Neutrophil (primary cell): ENCODE results near the gene PPBP.

Source experiments
- H3K27ac ChIP-seq: fragments of 200-600 bp; sonication (generic); 2 replicates; pipeline ENCODE4 v1.5.1; 2016; ENCODE audit warnings: mild to moderate bottlenecking, moderate library complexity
- H3K27me3 ChIP-seq: fragments of 200-600 bp; sonication (generic); 2 replicates; pipeline ENCODE4 v1.6.0; 2016; ENCODE audit warnings: mild to moderate bottlenecking
- H3K36me3 ChIP-seq: fragments of 200-600 bp; sonication (generic); 2 replicates; pipeline ENCODE4 v1.5.1; 2017
- H3K4me1 ChIP-seq, 2 experiments: fragments of 200-600 bp in 1 of 2; sonication (generic) in 1 of 2; 1 replicate in 1 of 2; 2 replicates in 1 of 2; pipeline versions ENCODE4 v1.5.1 to v1.6.1; 2013 to 2016; ENCODE audit warnings: low read depth in 1 of 2, low read length in 1 of 2, mild to moderate bottlenecking in 1 of 2, moderate library complexity in 1 of 2; ENCODE audit not compliant: control insufficient read depth in 1 of 2, insufficient read depth in 1 of 2
- H3K4me3 ChIP-seq, 2 experiments: fragments of 200-600 bp in 1 of 2; sonication (generic) in 1 of 2; 1 replicate in 1 of 2; 2 replicates in 1 of 2; pipeline ENCODE4 v1.5.1; 2013 to 2016; ENCODE audit warnings: low read depth in 1 of 2, low read length in 1 of 2, mild to moderate bottlenecking in 1 of 2, moderate library complexity in 1 of 2
- H3K9me3 ChIP-seq: fragments of 200-600 bp; sonication (generic); 2 replicates; pipeline ENCODE4 v1.5.1; 2016
- CTCF ChIP-seq: fragments of 200-600 bp; sonication (generic); IDR thresholded peaks from 2 replicates; pipeline ENCODE4 v1.5.1; 2016; ENCODE audit warnings: antibody characterized with exemption

Gene PPBP

DNA sequence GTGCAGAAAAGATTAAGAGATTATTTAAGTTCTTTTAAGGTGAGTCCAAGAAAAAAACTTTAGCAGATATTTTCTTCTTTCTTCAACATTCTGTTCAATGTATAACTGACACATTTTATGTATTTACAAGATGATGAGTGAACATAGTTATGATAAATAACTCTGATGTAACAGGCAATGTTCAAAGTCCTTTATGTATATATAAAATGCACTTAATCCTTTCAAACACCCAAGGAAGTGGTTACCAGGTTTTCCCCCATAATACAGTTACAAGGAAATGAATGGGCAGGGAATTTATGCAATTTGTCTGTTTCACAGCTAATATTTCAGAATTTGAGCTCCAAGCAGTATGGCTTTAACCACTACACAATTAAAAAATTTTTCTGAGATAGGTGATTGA is 42.3 kb upstream of the PPBP start:
- Histone ChIP-seq H3K27me3 (no peaks in the 10 kb centered on the region), H3K9me3 (no peaks in the 10 kb centered on the region), H3K27ac (no peak overlapping the region), H3K36me3 (no peaks in the 10 kb centered on the region), H3K4me3 (no peak overlapping the region), H3K4me1 (peaks cover 18 to 27% of the 10 kb centered on the region in 2 experiments)
- TF ChIP-seq CTCF, result no peak

- Histone ChIP-seq H3K36me3 (no peaks in the 10 kb centered on the region), H3K4me1 (peaks cover 15 to 20% of the 10 kb centered on the region in 2 experiments), H3K27ac (no peak overlapping the region), H3K9me3 (no peaks in the 10 kb centered on the region), H3K4me3 (no peak overlapping the region), H3K27me3 (no peaks in the 10 kb centered on the region)
- no peak for TF ChIP-seq CTCF
These were observed 40.5 kb upstream of the PPBP start for GRCh38 chr4:74028504-74028903.

DNA sequence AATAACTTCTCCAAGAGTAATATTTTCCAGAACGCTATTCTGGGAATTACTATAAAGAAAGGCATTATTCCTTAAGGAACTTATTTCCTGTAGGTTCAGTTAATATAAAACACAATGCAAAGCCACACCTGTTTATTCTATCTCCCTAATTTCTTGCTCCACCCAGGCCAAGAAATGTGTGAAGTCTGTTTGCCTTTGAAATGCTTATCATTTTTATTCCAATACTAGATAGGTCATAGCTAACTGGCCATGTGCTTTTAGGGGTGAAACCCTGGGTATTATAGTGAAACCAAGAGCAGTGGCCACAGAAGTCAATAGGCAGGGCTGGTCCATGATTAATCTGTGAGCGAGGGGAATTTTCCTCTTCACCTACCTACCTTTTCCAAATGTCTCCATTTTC is 35.7 kb upstream of the PPBP start:
- no peaks in the 10 kb centered on the region for H3K27me3 ChIP-seq
- H3K4me3 ChIP-seq, result no peak overlapping the region
- H3K4me1 ChIP-seq, result peaks cover 3% of the 10 kb centered on the region in 2 experiments
- no peak for TF ChIP-seq CTCF
- no peaks in the 10 kb centered on the region for H3K36me3 ChIP-seq
- no peak overlapping the region for H3K27ac ChIP-seq
- H3K9me3 ChIP-seq, result no peaks in the 10 kb centered on the region

DNA sequence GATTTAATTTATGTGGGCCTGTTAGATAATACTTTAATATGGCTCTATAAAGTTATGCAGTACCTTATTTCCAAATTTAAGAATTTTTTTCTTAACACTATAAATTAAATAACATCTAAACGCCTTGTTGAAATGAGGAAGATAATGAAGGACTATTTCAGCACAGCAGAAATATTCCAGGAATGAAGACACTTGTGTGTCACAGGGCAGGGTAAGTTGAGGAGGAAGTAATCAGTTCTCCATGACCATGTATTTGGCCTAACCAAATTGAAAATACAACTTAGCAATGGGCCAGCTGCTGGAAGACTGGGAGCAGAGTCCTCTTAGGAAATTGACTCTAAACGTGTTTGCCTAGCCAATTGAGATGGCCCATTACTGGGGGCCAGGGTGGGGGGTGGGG is 33.6 kb upstream of the PPBP start:
- Histone ChIP-seq H3K9me3 (no peaks in the 10 kb centered on the region), H3K36me3 (no peaks in the 10 kb centered on the region), H3K4me3 (no peak overlapping the region), H3K27me3 (no peaks in the 10 kb centered on the region), H3K27ac (no peak overlapping the region), H3K4me1 (peaks cover 12 to 16% of the 10 kb centered on the region in 2 experiments)
- no peak for TF ChIP-seq CTCF

GRCh38 chr4:74018771-74019170 is 30.8 kb upstream of the PPBP start:
- H3K27ac ChIP-seq, result peak overlapping the region; percentile 40
- H3K9me3 ChIP-seq, result no peaks in the 10 kb centered on the region
- no peaks in the 10 kb centered on the region for H3K27me3 ChIP-seq
- H3K4me1 ChIP-seq, result peaks cover 12 to 16% of the 10 kb centered on the region in 2 experiments
- H3K4me3 ChIP-seq, result no peak overlapping the region
- no peak for TF ChIP-seq CTCF
- H3K36me3 ChIP-seq, result no peaks in the 10 kb centered on the region

GRCh38 chr4:74018116-74018515 is 30.1 kb upstream of the PPBP start:
- Histone ChIP-seq H3K4me1 (peaks cover 16 to 21% of the 10 kb centered on the region in 2 experiments), H3K4me3 (no peak overlapping the region), H3K27ac (no peak overlapping the region), H3K27me3 (no peaks in the 10 kb centered on the region), H3K9me3 (no peaks in the 10 kb centered on the region), H3K36me3 (no peaks in the 10 kb centered on the region)
- no peak for TF ChIP-seq CTCF
